AG09309 (cell line): Measurements from ENCODE around the gene GMIP.

ENCODE experiments used
- DNase-seq: peaks from one replicate; pipeline ENCODE4 v3.0.0-alpha.2; 2010; ENCODE audit warnings: low read depth
- H3K4me3 ChIP-seq: 2 replicates; pipeline ENCODE4 v1.5.1; 2011; ENCODE audit warnings: mild to moderate bottlenecking, low read depth, low read length, moderate library complexity; ENCODE audit not compliant: control insufficient read depth
- TF ChIP-seq, protein P1 (sequence below): IDR thresholded peaks from 2 replicates; pipeline ENCODE4 v1.5.1; 2011; ENCODE audit warnings: mild to moderate bottlenecking, low read depth, low read length, inconsistent platforms; ENCODE audit not compliant: insufficient read depth, control insufficient read depth; ENCODE audit errors: missing control alignments

Gene GMIP

DNA sequence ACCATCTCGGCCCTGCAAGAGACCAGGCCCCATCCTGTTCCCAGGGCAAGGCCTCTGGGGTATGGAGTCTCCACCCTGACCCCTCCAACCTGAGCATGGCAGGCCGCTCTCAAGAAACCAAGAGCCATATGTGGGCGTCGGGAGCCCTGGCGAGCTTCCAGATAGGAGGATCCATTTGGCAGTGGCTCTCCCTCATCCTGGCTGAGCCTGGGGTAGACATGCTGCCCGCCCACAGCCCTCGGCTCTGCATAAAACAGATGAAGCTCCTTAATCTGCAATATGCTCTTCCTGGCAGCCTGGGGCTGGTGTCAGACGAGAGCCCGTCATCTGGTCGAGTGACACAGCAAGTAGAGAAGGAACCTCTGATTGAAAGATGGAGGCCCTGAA is 13.9 kb upstream of the GMIP start:
- no peak overlapping the region for H3K4me3 ChIP-seq
- no peak for DNase-seq
- TF ChIP-seq, protein P1, sequence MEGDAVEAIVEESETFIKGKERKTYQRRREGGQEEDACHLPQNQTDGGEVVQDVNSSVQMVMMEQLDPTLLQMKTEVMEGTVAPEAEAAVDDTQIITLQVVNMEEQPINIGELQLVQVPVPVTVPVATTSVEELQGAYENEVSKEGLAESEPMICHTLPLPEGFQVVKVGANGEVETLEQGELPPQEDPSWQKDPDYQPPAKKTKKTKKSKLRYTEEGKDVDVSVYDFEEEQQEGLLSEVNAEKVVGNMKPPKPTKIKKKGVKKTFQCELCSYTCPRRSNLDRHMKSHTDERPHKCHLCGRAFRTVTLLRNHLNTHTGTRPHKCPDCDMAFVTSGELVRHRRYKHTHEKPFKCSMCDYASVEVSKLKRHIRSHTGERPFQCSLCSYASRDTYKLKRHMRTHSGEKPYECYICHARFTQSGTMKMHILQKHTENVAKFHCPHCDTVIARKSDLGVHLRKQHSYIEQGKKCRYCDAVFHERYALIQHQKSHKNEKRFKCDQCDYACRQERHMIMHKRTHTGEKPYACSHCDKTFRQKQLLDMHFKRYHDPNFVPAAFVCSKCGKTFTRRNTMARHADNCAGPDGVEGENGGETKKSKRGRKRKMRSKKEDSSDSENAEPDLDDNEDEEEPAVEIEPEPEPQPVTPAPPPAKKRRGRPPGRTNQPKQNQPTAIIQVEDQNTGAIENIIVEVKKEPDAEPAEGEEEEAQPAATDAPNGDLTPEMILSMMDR, result no peak

DNA sequence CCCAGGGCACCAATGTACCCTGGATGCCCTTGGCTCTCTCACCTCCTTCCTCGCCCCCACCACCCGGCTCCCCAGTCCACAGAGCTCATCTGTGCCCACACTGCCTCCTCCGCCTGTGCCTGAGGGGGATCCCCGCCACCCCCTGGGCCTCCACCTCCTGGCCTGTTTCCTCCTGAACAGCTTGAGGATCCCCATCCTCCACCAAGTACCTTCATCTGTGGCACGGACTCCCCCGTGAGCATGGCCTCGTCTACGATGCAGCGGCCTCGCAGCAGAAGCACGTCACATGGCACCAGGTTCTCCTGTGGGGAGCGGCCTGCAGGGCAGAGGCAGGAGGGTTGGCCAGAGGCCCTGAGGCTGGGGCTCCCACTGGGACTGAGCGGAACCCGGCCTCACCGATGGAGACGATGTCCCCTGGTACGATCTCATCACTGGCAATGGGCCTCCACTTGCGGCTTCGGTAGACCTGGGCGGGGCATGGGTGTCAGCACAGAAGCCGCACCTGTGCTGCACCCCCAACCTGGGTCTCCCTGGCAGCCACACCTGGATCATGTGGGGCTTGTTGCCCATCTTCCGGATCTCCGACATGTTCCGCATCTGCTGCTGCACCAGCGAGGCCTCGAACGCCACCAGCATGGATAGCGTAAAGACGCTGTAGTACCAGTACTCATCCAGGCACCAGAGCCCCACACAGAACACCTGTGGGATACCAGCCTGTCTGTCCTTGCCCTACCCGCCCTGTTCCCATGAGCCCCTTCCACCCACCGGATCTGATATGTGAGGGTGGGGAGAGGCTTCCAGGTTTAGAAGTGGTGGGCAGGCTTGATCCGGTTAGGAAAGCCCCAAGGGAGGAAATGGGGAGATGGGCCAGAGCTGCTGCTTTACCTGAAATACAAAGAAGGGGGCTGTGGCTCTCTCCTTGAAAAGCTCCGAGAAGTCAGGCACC is 13.3 kb upstream of the GMIP start:
- H3K4me3 ChIP-seq, result no peak overlapping the region
- no peak for DNase-seq
- TF ChIP-seq, protein P1, result no peak

DNA sequence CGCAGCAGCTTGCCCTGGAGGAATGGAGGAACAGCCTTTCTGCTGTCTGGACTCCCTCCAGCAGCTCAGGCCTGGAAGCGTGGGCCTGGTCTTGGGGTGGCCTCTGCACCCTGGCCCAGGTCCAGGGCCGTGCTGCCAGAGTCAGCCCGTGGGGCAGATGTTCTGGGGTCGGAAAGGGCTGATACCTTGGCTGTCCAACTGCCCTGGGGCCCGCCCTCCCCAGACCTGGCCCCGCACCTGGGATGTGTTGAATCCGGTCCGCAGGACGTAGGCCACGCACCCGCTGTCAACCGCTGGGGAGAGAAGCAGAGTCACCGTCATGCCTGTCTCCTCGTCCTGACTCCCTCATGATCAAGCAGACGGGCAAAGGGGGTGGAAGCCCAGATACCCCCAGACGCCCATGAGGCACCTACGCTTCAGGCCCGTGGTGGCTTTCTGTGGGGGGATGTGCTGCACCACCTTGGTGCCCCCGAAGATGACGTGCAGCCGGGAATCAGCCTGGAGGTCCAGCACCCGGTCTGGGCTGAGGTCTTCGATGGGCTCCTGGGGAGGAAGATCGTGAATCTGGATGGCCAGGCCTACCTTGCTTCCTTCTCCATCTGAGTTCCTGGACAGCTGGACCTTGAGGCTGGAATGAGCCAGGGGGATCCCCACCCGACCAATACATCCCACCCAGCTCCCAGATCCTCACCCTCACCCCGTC is 12.3 kb upstream of the GMIP start:
- TF ChIP-seq, protein P1, result no peak
- H3K4me3 ChIP-seq, result no peak overlapping the region
- DNase-seq, result no peak

DNA sequence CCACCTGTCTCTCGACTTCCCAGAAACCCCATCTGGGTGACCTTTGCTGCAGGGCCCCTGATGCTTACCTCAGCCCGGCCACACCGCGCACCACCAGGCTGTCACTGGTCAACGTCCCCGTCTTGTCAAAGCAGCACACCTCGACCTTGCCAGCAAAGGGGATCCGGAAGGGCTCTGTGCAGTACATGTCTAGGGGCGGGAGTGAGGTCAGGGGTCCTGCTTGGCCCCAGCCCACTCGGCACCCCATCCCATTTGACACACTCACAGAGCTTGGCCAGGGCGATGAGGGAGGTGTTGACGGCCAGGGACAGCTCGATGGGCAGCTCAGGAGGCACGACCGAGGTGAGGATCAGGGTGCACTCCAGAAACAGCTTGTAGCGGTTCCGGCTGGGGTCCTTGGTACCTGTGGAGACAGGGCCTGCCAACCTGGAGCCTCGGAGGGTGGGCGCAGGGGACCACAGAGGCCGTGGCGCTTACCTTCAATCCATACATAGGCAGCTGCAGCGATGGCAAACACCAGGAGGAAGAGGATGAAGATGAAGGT is 11.7 kb upstream of the GMIP start:
- TF ChIP-seq, protein P1, result no peak
- no peak overlapping the region for H3K4me3 ChIP-seq
- DNase-seq, result no peak

DNA sequence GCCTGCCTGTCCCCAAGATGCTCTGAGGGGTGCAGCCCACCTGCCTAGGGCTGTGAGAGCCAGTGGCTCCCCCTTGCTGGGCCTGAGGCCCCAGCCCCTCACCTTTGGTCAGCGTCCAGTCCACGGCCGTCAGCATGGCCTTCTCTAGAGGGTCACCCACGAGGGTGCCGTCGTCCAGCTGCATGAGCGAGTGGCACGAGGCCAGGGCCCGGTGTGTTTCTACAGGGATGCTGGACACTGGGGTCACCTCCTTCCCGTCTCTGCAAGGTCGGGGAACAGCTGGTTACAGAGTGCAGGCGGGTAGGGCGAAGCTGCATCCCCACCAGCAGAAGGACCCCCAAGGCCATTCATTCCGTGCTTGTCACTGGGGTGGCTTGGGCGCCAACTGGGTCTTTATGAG is 11.0 kb upstream of the GMIP start:
- TF ChIP-seq, protein P1, result no peak
- DNase-seq, result no peak
- H3K4me3 ChIP-seq, result no peak overlapping the region

DNA sequence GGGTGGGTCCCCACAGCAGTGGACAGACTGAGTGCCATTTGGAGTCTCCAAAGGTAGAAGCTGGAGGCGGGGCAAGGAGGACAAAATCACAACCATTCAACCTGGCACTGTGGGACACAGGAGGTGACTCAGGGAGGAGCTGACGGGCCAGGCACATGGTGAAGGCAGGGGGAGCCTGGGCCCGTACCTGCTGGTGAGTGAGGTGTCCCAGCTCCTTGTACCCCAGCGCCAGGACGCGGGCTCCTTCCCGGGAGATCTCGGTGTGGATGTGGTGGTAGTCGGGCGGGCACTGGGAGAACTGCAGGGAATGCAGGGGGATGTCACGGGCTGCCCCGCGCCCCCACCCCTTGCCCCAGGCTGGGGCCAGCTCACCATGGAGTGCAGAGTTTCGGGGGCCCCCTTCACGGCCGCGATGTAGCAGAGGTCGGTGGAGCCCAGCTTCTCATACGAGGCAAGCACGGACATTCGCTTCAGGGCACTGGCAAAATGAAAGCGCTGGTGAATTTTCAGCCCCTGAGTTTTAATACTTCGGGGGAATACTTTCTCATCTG is 10.2 kb upstream of the GMIP start:
- no peak for DNase-seq
- TF ChIP-seq, protein P1, result no peak
- no peak overlapping the region for H3K4me3 ChIP-seq
